T-helper 9 cell (primary cell): Measurements from ENCODE around the gene LRRC51.
"Not testable (repeated sequence)": the region's sequence is repeated elsewhere in the genome, so short reads cannot be mapped to it uniquely, and the experiment has no call there.

Source experiments
- DNase-seq: peaks from one replicate; pipeline ENCODE4 v3.0.0-alpha.2; 2020

Gene LRRC51

DNA sequence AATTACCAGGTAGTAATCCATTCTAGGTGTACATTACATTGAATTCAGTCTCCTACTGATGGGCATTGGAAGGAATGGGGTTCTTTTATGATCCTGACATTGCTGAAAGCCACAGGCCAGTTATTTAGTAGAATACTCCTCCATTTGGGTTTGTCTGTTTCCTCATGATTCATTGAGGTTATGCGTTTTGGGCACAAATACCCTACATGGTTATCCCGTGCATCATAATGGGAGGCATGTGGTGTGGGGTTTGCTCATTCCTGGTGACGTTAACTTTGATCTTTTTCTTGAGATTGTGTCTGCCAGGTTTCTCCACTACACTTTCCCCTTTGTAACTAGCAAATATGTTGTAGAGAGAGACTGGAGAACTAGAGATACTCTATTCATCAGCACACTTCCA, 60.4 kb downstream of the LRRC51 start:
- no peak for DNase-seq

DNA sequence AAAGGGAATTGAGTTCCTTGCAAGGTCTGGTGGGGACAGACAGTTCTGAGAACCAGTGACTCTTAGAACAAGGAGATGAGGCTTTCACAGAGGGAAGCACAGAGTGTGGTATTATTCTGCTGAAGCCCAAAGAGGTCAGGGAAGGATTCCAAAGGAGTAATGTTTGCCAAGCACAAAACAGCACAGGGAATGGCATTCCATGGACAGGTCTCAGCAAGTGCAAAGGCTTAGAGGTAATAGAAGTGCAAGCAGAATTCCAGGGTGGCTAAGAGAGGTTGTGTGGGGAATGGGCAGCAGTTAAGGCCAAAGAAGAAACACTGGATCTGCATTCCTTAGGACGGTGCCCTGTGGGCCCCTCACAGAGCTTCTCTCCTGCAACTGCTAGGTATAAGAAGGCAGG, 61.4 kb downstream of the LRRC51 start:
- not testable (repeated sequence) for DNase-seq

DNA sequence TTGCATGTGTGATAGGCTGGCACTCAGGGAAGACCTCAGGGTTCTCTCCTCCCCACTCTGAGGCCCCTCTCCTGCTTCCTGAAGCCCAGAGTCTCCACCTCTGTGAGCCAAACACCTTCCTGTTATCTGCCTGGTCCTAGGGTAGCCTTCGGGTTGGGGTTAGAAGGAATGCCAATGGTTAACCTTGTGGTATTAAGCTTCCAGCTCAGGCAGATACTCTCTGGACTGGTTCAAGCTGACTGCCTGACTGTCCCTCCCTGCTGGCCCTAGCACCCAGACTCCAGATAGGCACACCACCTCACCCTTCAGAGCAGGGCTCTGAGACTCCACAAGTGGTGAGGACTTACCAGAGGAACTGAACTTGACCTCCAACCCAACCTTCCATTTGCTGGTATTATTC, 61.9 kb downstream of the LRRC51 start:
- not testable (repeated sequence) for DNase-seq

DNA sequence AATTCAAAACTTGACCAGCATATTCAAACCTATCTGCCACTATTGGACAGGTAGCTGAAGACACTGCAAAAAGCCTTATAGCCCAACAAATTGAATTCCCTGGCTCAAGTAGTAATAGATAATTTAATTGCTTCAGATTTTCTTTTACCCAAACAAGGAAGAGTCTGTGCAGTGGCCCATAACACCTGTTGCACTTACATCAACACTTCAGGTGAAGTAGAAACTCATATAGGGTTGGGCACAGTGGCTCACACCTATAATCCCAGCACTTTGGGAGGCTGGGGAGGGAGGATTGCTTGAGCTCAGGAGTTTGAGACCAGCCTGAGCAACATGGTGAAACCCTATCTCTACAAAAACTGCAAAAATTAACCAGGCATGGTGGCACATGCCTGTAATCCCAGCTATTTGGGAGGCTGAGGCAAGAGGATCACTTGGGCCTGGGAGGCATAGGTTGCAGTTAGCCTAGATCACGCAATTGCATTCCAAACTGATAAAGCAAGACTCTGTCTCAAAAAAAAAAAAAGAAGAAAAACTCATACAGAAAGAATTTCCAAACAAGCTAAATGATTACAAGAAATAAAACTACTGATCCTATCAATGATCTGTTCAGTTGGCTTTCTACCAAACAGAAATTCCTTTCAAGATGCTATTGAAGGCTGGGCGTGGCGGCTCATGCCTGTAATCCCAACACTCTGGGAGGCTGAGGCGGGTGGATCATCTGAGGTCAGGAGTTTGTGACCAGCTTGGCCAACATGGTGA, 64.3 kb downstream of the LRRC51 start:
- DNase-seq: no peak
